ENCODE measurements around the gene KCNK4. TPM values are rescaled to one million over a fixed set of nuclear protein-coding genes. Genes with fewer than 3 reads are reported as not detected.

The KCNK4 gene
- total and polyA plus RNA-seq, 2 of the 13 experiments (the other 11 are each of a cell fraction or from before 2014, with no cell fraction given) = not detected

- TF ChIP-seq ZNF549 (CRISPR knock-in tag; IDR thresholded peaks at IDR 0.05) (0 out of 2 replicates have a peak, but pooled peaks have one; percentile 59), ZNF281 (CRISPR knock-in tag; IDR thresholded peaks at IDR 0.05; ENCODE audit: borderline replicate concordance) (peak; percentile 18; the same call in 1 of the 2 replicates), SRSF9 (IDR thresholded peaks at IDR 0.05; ENCODE audit: borderline replicate concordance, insufficient read depth, low read depth, low read length, poor library complexity, severe bottlenecking) (no peak), HES4 (CRISPR knock-in tag; IDR thresholded peaks at IDR 0.05; ENCODE audit: borderline replicate concordance) (peak; percentile 77), ZNF598 (CRISPR knock-in tag; IDR thresholded peaks at IDR 0.05; ENCODE audit: borderline replicate concordance) (peak; percentile 44; the same call in 1 of the 2 replicates), TCF12 (IDR thresholded peaks at IDR 0.05) (no peak), TCF12 (CRISPR knock-in tag; IDR thresholded peaks at IDR 0.05) (peak; percentile 75; the same call in 1 of the 2 replicates), ARHGAP35 (CRISPR knock-in tag; IDR thresholded peaks at IDR 0.05; ENCODE audit: borderline replicate concordance) (0 out of 2 replicates have a peak, but pooled peaks have one; percentile 15), HOXA3 (CRISPR knock-in tag; IDR thresholded peaks at IDR 0.05) (no peak; the same call in 1 of the 2 replicates), NR2F1 (CRISPR knock-in tag; IDR thresholded peaks at IDR 0.05) (no peak), HHEX (CRISPR knock-in tag; IDR thresholded peaks at IDR 0.05) (no peak), HNF1B (CRISPR knock-in tag; IDR thresholded peaks at IDR 0.05) (peak; percentile 17; the same call in 1 of the 2 replicates), ZNF768 (CRISPR knock-in tag; IDR thresholded peaks at IDR 0.05) (peak; percentile 50; the same call in 1 of the 2 replicates), TFDP2 (CRISPR knock-in tag; IDR thresholded peaks at IDR 0.05) (peak; percentile 44; the same call in 1 of the 2 replicates), ARID4A (CRISPR knock-in tag; IDR thresholded peaks at IDR 0.05; ENCODE audit: borderline replicate concordance) (peak; percentile 50), BATF2 (CRISPR knock-in tag; IDR thresholded peaks at IDR 0.05) (peak; percentile 39; the same call in 1 of the 2 replicates)
Observed at GRCh38 chr11:64241491-64242374, 49.4 kb upstream of the KCNK4 start (continued).

All from HepG2 (cell line).